Endothelial cell of umbilical vein (primary cell): Measurements from ENCODE around the gene SCN5A. TPM values are rescaled to one million over a fixed set of nuclear protein-coding genes. Genes with fewer than 3 reads are reported as not detected.

Source experiments
- BruUV-seq: library from RNA; stranded (reverse); fragments of 400-500 nt; replicated peaks from 2 replicates; lab custom pipeline; 2021; lab: Mats Ljungman, UMichigan
- CTCF ChIA-PET: fragments of 300-600, 350-600 bp; sonication (Branson Sonifier 250); formaldehyde crosslinking; loops from one replicate; lab custom pipeline; 2021; ENCODE audit warnings: antibody characterized with exemption, inconsistent platforms; lab: Charles Lee
- POLR2A ChIA-PET: fragments of 300-600, 350-600 bp; sonication (Branson Sonifier 250); formaldehyde crosslinking; loops from one replicate; lab custom pipeline; 2021; ENCODE audit warnings: antibody characterized with exemption, inconsistent platforms; lab: Charles Lee
- DNase-seq: peaks from one replicate; pipeline ENCODE4 v3.0.0-alpha.2; 2011; ENCODE audit warnings: low read depth, low spot score
- FAIRE-seq: peaks from 2 replicates; lab custom pipeline; 2011; peaks lifted over from hg19 to GRCh38; lab: Jason Lieb, UNC
- H2AFZ ChIP-seq: 2 replicates; pipeline ENCODE4 v1.6.0; 2012; ENCODE audit warnings: low read depth, low read length, control low read depth, inconsistent platforms
- H3K27ac ChIP-seq: 2 replicates; pipeline ENCODE4 v1.5.1; 2011; ENCODE audit warnings: low read depth, mild to moderate bottlenecking, control low read depth, low read length, moderate library complexity; ENCODE audit not compliant: insufficient read depth
- H3K27me3 ChIP-seq, 2 experiments: 2 replicates each; pipeline versions ENCODE4 v1.6.0 to v1.6.1; 2011; ENCODE audit warnings: low read length in 2 of 2, mixed read lengths in 1 of 2; ENCODE audit not compliant: control insufficient read depth in 2 of 2, insufficient read depth in 2 of 2
- H3K36me3 ChIP-seq, 2 experiments: 2 replicates in 1 of 2; 3 replicates in 1 of 2; pipeline ENCODE4 v1.5.1; 2011; ENCODE audit warnings: low read length in 2 of 2, mild to moderate bottlenecking in 1 of 2, moderate library complexity in 1 of 2; ENCODE audit not compliant: control insufficient read depth in 2 of 2, insufficient read depth in 2 of 2; ENCODE audit errors: extremely low read depth in 1 of 2
- H3K4me1 ChIP-seq: 3 replicates; pipeline ENCODE4 v1.5.1; 2011; ENCODE audit warnings: mild to moderate bottlenecking, low read length; ENCODE audit not compliant: control insufficient read depth, insufficient read depth; ENCODE audit errors: extremely low read depth
- H3K4me2 ChIP-seq: 2 replicates; pipeline ENCODE4 v1.6.1; 2011; ENCODE audit warnings: low read length, control low read depth, mixed read lengths; ENCODE audit not compliant: insufficient read depth
- H3K4me3 ChIP-seq, 3 experiments: fragments of 200-600 bp in 1 of 3; sonication (generic), shearing (Covaris generic) in 1 of 3; replicated peaks in 1 of 3; 2 replicates each; pipeline ENCODE4 v1.5.1; 2011 to 2016; ENCODE audit warnings: control low read depth in 3 of 3, low read length in 3 of 3, mild to moderate bottlenecking in 2 of 3, inconsistent platforms in 1 of 3, low read depth in 1 of 3, moderate library complexity in 1 of 3; ENCODE audit not compliant: insufficient read depth in 1 of 3
- H3K79me2 ChIP-seq: 2 replicates; pipeline ENCODE4 v1.6.0; 2012; ENCODE audit warnings: low read length, inconsistent platforms; ENCODE audit not compliant: control insufficient read depth, insufficient read depth
- H3K9ac ChIP-seq: replicated peaks from 2 replicates; pipeline ENCODE3; 2011; ENCODE audit warnings: low read length, control low read depth; ENCODE audit not compliant: insufficient read depth; ENCODE audit errors: extremely low read depth
- H3K9me1 ChIP-seq: replicated peaks from 3 replicates; pipeline ENCODE4 v1.6.0; 2011; ENCODE audit warnings: mild to moderate bottlenecking, low read length; ENCODE audit not compliant: control insufficient read depth, insufficient read depth; ENCODE audit errors: extremely low read depth
- H3K9me3 ChIP-seq: replicated peaks from 2 replicates; pipeline ENCODE4 v1.5.1; 2012; ENCODE audit warnings: low read length, inconsistent platforms; ENCODE audit not compliant: control insufficient read depth, insufficient read depth
- H4K20me1 ChIP-seq: replicated peaks from 2 replicates; pipeline ENCODE3; 2011; ENCODE audit warnings: mild to moderate bottlenecking, low read length; ENCODE audit not compliant: control insufficient read depth, insufficient read depth; ENCODE audit errors: extremely low read depth
- EZH2 ChIP-seq: IDR thresholded peaks from 2 replicates; pipeline ENCODE4 v1.6.1; 2012; ENCODE audit warnings: borderline replicate concordance, low read depth, mild to moderate bottlenecking, moderate library complexity, low read length, inconsistent platforms; ENCODE audit not compliant: severe bottlenecking
- FOS ChIP-seq: IDR thresholded peaks from 2 replicates; pipeline ENCODE4 v1.6.1; 2011; ENCODE audit warnings: mild to moderate bottlenecking, low read length, moderate library complexity, borderline replicate concordance; ENCODE audit not compliant: insufficient read depth
- GATA2 ChIP-seq: IDR thresholded peaks from 2 replicates; pipeline ENCODE4 v1.7.0; 2011; ENCODE audit warnings: low read depth, mild to moderate bottlenecking, moderate library complexity, mixed read lengths, low read length; ENCODE audit not compliant: insufficient read length, insufficient read depth
- JUN ChIP-seq: IDR thresholded peaks from 2 replicates; pipeline ENCODE4 v1.6.1; 2011; ENCODE audit warnings: borderline replicate concordance, low read depth; ENCODE audit not compliant: insufficient read length, insufficient read depth
- MAX ChIP-seq: IDR thresholded peaks from 2 replicates; pipeline ENCODE4 v1.6.1; 2011; ENCODE audit not compliant: insufficient read depth, insufficient read length
- MYC ChIP-seq: IDR thresholded peaks from one replicate; pipeline ENCODE4 v1.6.1; 2011; ENCODE audit warnings: mild to moderate bottlenecking, low read depth, low read length
- POLR2A ChIP-seq: IDR thresholded peaks from 2 replicates; pipeline ENCODE4 v1.6.1; 2012; ENCODE audit warnings: low read depth, mild to moderate bottlenecking, control low read depth, low read length
- POLR2AphosphoS5 ChIP-seq: IDR thresholded peaks from 2 replicates; pipeline ENCODE4 v1.6.1; 2012; ENCODE audit warnings: low read depth, mild to moderate bottlenecking, control low read depth, low read length, moderate library complexity; ENCODE audit not compliant: insufficient read depth
- dilution Hi-C: fragments of 300-500 bp; cut with MboI; formaldehyde crosslinking; loops from one replicate; pipeline ENCODE4 v1.15.0; 2019; ENCODE audit warnings: low sequenced_read_pairs; ENCODE audit not compliant: extremely low pct_ligation_motif_present
- intact Hi-C: fragments of 100-400 bp; cut with micrococcal nuclease; formaldehyde crosslinking; loops from one replicate; pipeline ENCODE4 v1.10.0; 2022
- polyA plus RNA-seq, 4 experiments: library from polyadenylated mRNA; depleted of rRNA in 3 of 4; stranded (reverse) in 3 of 4; unstranded in 1 of 4; fragments of >200 nt; gene quantifications; 2 replicates each; pipeline versions ENCODE4 v1.2.1 to v1.2.3, GENCODE V29; 2011 to 2012; ENCODE audit warnings: missing spikeins in 1 of 4
- total RNA-seq: library from RNA; stranded (reverse); gene quantifications from 2 replicates; pipeline ENCODE4 v1.2.3, GENCODE V29; 2021
- TF ChIP-seq, protein P1 (sequence below), 2 donors: IDR thresholded peaks; 1 replicate in 1 of 2; 2 replicates in 1 of 2; pipeline ENCODE4 v1.5.1; 2011; ENCODE audit warnings: low read length in 2 of 2, mild to moderate bottlenecking in 2 of 2, moderate library complexity in 2 of 2, control low read depth in 1 of 2, inconsistent platforms in 1 of 2, low read depth in 1 of 2; ENCODE audit not compliant: insufficient read depth in 1 of 2; ENCODE audit errors: extremely low read depth in 1 of 2

Gene SCN5A
- total and polyA plus RNA-seq, 2 donors (not counting 3 experiments of a cell fraction or from before 2014, with no cell fraction given): 2.7 to 20.0 TPM

- dilution Hi-C loops: no loop called here
- Histone ChIP-seq H3K9ac (no peak overlapping the region), H3K27me3 (no peaks in the 10 kb centered on the region), H3K4me1 (no peaks in the 10 kb centered on the region), H3K9me1 (no peaks in the 10 kb centered on the region), H3K4me3 (no peak overlapping the region), H3K4me2 (no peak overlapping the region), H2AFZ (no peak overlapping the region), H3K9me3 (no peaks in the 10 kb centered on the region), H4K20me1 (no peaks in the 10 kb centered on the region), H3K27ac (no peak overlapping the region), H3K36me3 (no peaks in the 10 kb centered on the region), H3K79me2 (no peaks in the 10 kb centered on the region)
- ChIA-PET POLR2A (no interaction called here), CTCF (interaction anchor here (3.3 kb wide), 1 partner anchor 23 kb away, joined by 13 read pairs; no protein-coding TSS in a partner anchor)
- DNase-seq (no peak), FAIRE-seq (no peak)
- no TSS peak for BruUV-seq
- intact Hi-C loops: no loop called here
- no peak for TF ChIP-seq POLR2AphosphoS5
- no peak for TF ChIP-seq MAX
- TF ChIP-seq, protein P1, sequence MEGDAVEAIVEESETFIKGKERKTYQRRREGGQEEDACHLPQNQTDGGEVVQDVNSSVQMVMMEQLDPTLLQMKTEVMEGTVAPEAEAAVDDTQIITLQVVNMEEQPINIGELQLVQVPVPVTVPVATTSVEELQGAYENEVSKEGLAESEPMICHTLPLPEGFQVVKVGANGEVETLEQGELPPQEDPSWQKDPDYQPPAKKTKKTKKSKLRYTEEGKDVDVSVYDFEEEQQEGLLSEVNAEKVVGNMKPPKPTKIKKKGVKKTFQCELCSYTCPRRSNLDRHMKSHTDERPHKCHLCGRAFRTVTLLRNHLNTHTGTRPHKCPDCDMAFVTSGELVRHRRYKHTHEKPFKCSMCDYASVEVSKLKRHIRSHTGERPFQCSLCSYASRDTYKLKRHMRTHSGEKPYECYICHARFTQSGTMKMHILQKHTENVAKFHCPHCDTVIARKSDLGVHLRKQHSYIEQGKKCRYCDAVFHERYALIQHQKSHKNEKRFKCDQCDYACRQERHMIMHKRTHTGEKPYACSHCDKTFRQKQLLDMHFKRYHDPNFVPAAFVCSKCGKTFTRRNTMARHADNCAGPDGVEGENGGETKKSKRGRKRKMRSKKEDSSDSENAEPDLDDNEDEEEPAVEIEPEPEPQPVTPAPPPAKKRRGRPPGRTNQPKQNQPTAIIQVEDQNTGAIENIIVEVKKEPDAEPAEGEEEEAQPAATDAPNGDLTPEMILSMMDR (IDR thresholded peaks at IDR 0.05; ENCODE audit: extremely low read depth in 1 of 2, insufficient read depth in 1 of 2, low read depth in 1 of 2, low read length in 2 of 2): no peak
- no peak for TF ChIP-seq POLR2A
- TF ChIP-seq FOS: no peak
- no peak for TF ChIP-seq GATA2
- no peak for TF ChIP-seq MYC
- no peak for TF ChIP-seq EZH2
- TF ChIP-seq JUN: no peak
These were observed 105.9 kb downstream of the SCN5A start for GRCh38 chr3:38543586-38543985.
